Subcutaneous abdominal adipose tissue (tissue), 5 donors: Measurements from ENCODE around the gene TRIM43B.
A peak's percentile ranks its signal among the peaks of the same experiment; 100 is the strongest.
"Not testable (repeated sequence)": the region's sequence is repeated elsewhere in the genome, so short reads cannot be mapped to it uniquely, and the experiment has no call there.

Experiments used
- H3K27ac ChIP-seq: one replicate; pipeline ENCODE4 v1.7.0; 2013; ENCODE audit warnings: low read depth, mild to moderate bottlenecking, inconsistent platforms, low read length, moderate library complexity
- H3K27me3 ChIP-seq, 5 donors: one replicate each; pipeline ENCODE4 v1.7.0; 2013; ENCODE audit warnings: low read length in 5 of 5, inconsistent platforms in 1 of 5; ENCODE audit not compliant: control insufficient read depth in 5 of 5, insufficient read depth in 4 of 5
- H3K36me3 ChIP-seq, 5 donors: one replicate each; pipeline ENCODE4 v1.7.0; 2013; ENCODE audit warnings: low read length in 5 of 5; ENCODE audit not compliant: control insufficient read depth in 5 of 5, insufficient read depth in 5 of 5
- H3K4me1 ChIP-seq, 5 donors: one replicate each; pipeline ENCODE4 v1.7.0; 2013; ENCODE audit warnings: low read length in 5 of 5, mild to moderate bottlenecking in 3 of 5, moderate library complexity in 1 of 5; ENCODE audit not compliant: control insufficient read depth in 5 of 5, insufficient read depth in 5 of 5
- H3K4me3 ChIP-seq, 5 donors: one replicate each; pipeline ENCODE4 v1.7.0; 2013; ENCODE audit warnings: low read length in 5 of 5, low read depth in 1 of 5
- H3K9ac ChIP-seq, 5 donors: one replicate each; pipeline ENCODE4 v1.7.0; 2013; ENCODE audit warnings: low read length in 5 of 5, mild to moderate bottlenecking in 4 of 5, moderate library complexity in 3 of 5
- H3K9me3 ChIP-seq, 5 donors: one replicate each; pipeline ENCODE4 v1.7.0; 2013; ENCODE audit warnings: low read length in 5 of 5; ENCODE audit not compliant: control insufficient read depth in 5 of 5
- donor health status: healthy.
- donor health status: healthy.
- donor health status: healthy.
- donor health status: healthy.
- donor health status: healthy.

The TRIM43B gene

DNA sequence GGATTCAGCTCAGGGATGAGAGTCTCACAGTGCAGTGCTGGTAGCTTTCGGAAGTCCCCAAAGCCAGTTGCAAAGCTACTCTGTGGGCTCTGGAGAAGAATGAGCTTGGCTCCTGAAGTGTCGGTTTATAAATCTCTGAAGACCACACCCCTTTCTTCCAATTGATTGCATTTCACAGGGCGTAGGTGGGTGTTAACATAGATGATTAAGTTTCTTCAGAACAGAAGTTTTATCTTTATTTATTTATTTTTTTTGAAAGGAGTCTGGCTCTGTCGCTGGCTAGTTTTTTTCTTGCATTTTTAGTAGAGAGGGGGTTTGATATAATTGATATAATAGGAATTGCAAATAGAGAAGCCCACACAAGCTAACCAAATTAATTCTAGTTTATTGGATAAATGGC lies at the start of gene TRIM43B:
Gene TRIM43B, minus strand, starts transcription at position 101 of the 400 bp plus-strand sequence. CDS start 2,040 bp downstream, outside the sequence.
- not testable (repeated sequence) for H3K27me3 ChIP-seq, H3K4me3 ChIP-seq, H3K27ac ChIP-seq, H3K9ac ChIP-seq, H3K36me3 ChIP-seq, H3K4me1 ChIP-seq, H3K9me3 ChIP-seq

- H3K27me3 ChIP-seq, result no peaks in the 10 kb centered on the region
- no peak overlapping the region for H3K9ac ChIP-seq
- no peak overlapping the region for H3K4me3 ChIP-seq
- H3K36me3 ChIP-seq, result peaks cover 0 to 19% (median 13%) of the 10 kb centered on the region in 5 donors
- peaks cover 0 to 15% (median 9%) of the 10 kb centered on the region in 5 donors for H3K4me1 ChIP-seq
- no peak overlapping the region for H3K27ac ChIP-seq
- H3K9me3 ChIP-seq, result peaks cover 0 to 2% (median 0%) of the 10 kb centered on the region in 5 donors
These were observed 46.8 kb upstream of the TRIM43B start for GRCh38 chr2:95531254-95531771.

DNA sequence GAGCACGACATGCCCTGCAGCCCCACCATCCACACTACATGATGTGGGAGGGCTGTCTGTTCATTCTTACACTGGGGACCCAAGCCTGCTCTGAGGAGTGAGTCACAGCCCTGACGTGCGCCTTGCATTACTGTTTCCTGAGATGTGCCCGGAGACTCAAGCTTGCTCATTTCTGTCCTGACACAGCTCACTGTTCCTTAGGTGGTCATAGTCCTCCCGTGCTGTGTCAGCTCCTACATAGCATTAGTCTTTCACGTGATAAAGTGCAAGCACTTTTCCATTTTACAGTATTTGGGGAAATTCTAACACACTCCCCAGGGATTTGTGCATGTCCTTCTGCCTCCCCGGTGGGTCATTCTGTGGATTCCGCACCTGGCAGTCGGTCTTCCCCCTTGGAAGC lies 46.2 kb upstream of the TRIM43B start:
- peaks cover 0 to 19% (median 13%) of the 10 kb centered on the region in 5 donors for H3K36me3 ChIP-seq
- peaks cover 0 to 2% (median 0%) of the 10 kb centered on the region in 5 donors for H3K9me3 ChIP-seq
- H3K4me1 ChIP-seq, result peaks cover 0 to 19% (median 15%) of the 10 kb centered on the region in 5 donors
- no peak overlapping the region for H3K9ac ChIP-seq
- H3K27ac ChIP-seq, result no peak overlapping the region
- no peaks in the 10 kb centered on the region for H3K27me3 ChIP-seq
- H3K4me3 ChIP-seq, result no peak overlapping the region

GRCh38 chr2:95526360-95527341 lies 42.1 kb upstream of the TRIM43B start:
- Histone ChIP-seq H3K9me3 (peaks cover 0 to 2% (median 0%) of the 10 kb centered on the region in 5 donors), H3K4me1 (peaks cover 2 to 26% (median 21%) of the 10 kb centered on the region in 5 donors), H3K27me3 (no peaks in the 10 kb centered on the region), H3K4me3 (peak overlapping the region; percentile 62 to 83 (median 74)), H3K36me3 (peaks cover 0 to 19% (median 12%) of the 10 kb centered on the region in 5 donors), H3K27ac (peak overlapping the region; percentile 74), H3K9ac (peak overlapping the region in 4 of 5 donors; percentile 40 to 86 (median 66))

- peak overlapping the region; percentile 74 for H3K27ac ChIP-seq
- peak overlapping the region; percentile 62 to 83 (median 74) for H3K4me3 ChIP-seq
These were observed 40.9 kb upstream of the TRIM43B start for GRCh38 chr2:95525294-95526035.

DNA sequence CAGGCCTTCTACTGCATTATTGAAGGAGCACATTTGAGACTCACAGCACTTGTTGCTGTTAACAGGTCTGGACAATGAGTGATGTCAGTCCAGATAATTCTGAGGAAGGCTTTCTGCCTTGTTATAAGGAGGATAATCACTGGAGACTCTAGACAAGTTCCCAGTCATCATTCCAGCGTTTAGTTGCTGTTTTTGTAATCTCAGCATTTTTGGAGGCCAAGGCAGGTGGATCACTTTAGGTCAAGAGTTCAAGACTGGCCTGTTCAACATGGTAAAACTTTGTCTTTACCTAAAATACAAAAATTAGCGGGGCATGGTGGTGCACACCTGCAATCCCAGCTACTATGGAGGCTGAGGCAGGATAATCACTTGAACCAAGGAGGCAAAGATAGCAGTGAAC lies 39.6 kb upstream of the TRIM43B start:
- H3K9me3 ChIP-seq, result no peaks in the 10 kb centered on the region
- no peaks in the 10 kb centered on the region for H3K27me3 ChIP-seq
- H3K27ac ChIP-seq, result no peak overlapping the region
- H3K9ac ChIP-seq, result no peak overlapping the region
- peaks cover 2 to 26% (median 21%) of the 10 kb centered on the region in 5 donors for H3K4me1 ChIP-seq
- peaks cover 0 to 4% (median 0%) of the 10 kb centered on the region in 5 donors for H3K36me3 ChIP-seq
- no peak overlapping the region for H3K4me3 ChIP-seq

More at GRCh38 chr2:95525294-95526035, 40.9 kb upstream of the TRIM43B start:
- Histone ChIP-seq H3K27me3 (no peaks in the 10 kb centered on the region), H3K9ac (peak overlapping the region in 4 of 5 donors; percentile 40 to 86 (median 66)), H3K4me1 (peaks cover 2 to 26% (median 21%) of the 10 kb centered on the region in 5 donors), H3K36me3 (peaks cover 0 to 14% (median 6%) of the 10 kb centered on the region in 5 donors), H3K9me3 (no peaks in the 10 kb centered on the region)

GRCh38 chr2:95514718-95515117 lies 30.2 kb upstream of the TRIM43B start:
- H3K9me3 ChIP-seq, result no peaks in the 10 kb centered on the region
- H3K27ac ChIP-seq, result no peak overlapping the region
- no peaks in the 10 kb centered on the region for H3K36me3 ChIP-seq
- no peaks in the 10 kb centered on the region for H3K27me3 ChIP-seq
- peaks cover 0 to 5% (median 0%) of the 10 kb centered on the region in 5 donors for H3K4me1 ChIP-seq
- H3K9ac ChIP-seq, result no peak overlapping the region
- no peak overlapping the region for H3K4me3 ChIP-seq

- not testable (repeated sequence) for H3K27ac ChIP-seq, H3K4me1 ChIP-seq, H3K4me3 ChIP-seq, H3K9me3 ChIP-seq, H3K36me3 ChIP-seq, H3K27me3 ChIP-seq, H3K9ac ChIP-seq
These were observed 29.7 kb upstream of the TRIM43B start for GRCh38 chr2:95514226-95514625.

- no peak overlapping the region for H3K4me3 ChIP-seq
- no peaks in the 10 kb centered on the region for H3K4me1 ChIP-seq
- H3K9me3 ChIP-seq, result no peaks in the 10 kb centered on the region
- no peaks in the 10 kb centered on the region for H3K27me3 ChIP-seq
- no peaks in the 10 kb centered on the region for H3K36me3 ChIP-seq
- no peak overlapping the region for H3K9ac ChIP-seq
- H3K27ac ChIP-seq, result no peak overlapping the region
These were observed 24.9 kb upstream of the TRIM43B start for GRCh38 chr2:95509408-95509807.
